Fibroblast of lung (primary cell): ENCODE data around the gene MYO10.

Experiments
- CTCF ChIP-seq, 2 donors: IDR thresholded peaks in 1 of 2; conservative IDR thresholded peaks in 1 of 2; 1 replicate in 1 of 2; 2 replicates in 1 of 2; pipeline ENCODE4 v1.5.1; 2011 to 2012; ENCODE audit warnings: low read length in 2 of 2, control low read depth in 1 of 2, inconsistent platforms in 1 of 2, low read depth in 1 of 2, mild to moderate bottlenecking in 1 of 2
- EZH2 ChIP-seq: IDR thresholded peaks from 2 replicates; pipeline ENCODE4 v1.5.1; 2012; ENCODE audit warnings: low read length, control low read depth, mild to moderate bottlenecking; ENCODE audit errors: missing control alignments

GRCh38 chr5:16701134-16702099 is 234.7 kb downstream of the MYO10 start:
- no peak for TF ChIP-seq CTCF (conservative IDR thresholded peaks at IDR 0.05 in 1 of 2, IDR thresholded peaks at IDR 0.05 in 1 of 2; ENCODE audit: low read depth in 1 of 2, low read length in 2 of 2)
- no peak for TF ChIP-seq EZH2
